Measurements from ENCODE around the gene ATXN3.
"Not testable (repeated sequence)": the region's sequence is repeated elsewhere in the genome, so short reads cannot be mapped to it uniquely, and the experiment has no call there.

ATXN3 gene

GRCh38 chr14:92074555-92074954 lies 31.8 kb downstream of the ATXN3 start:
- no peak for DNase-seq (ENCODE audit: low read depth, low spot score)

GRCh38 chr14:92058006-92058917 lies 48.1 kb downstream of the ATXN3 start:
- no peak for DNase-seq (ENCODE audit: low read depth, low spot score)

GRCh38 chr14:92049781-92050180 lies 56.6 kb downstream of the ATXN3 start:
- DNase-seq (ENCODE audit: low read depth, low spot score) = no peak

GRCh38 chr14:92049221-92049620 lies 57.2 kb downstream of the ATXN3 start:
- not testable (repeated sequence) for DNase-seq (ENCODE audit: low read depth, low spot score)

GRCh38 chr14:92045904-92046303 lies 60.5 kb downstream of the ATXN3 start:
- not testable (repeated sequence) for DNase-seq (ENCODE audit: low read depth, low spot score)

GRCh38 chr14:92041766-92042165 lies 64.6 kb downstream of the ATXN3 start:
- not testable (repeated sequence) for DNase-seq (ENCODE audit: low read depth, low spot score)

- no peak for DNase-seq (ENCODE audit: low read depth, low spot score)
Measured at GRCh38 chr14:92041203-92041602, 65.2 kb downstream of the ATXN3 start.

- DNase-seq (ENCODE audit: low read depth, low spot score) = peak; percentile 46
Measured at GRCh38 chr14:92040431-92041051, 65.8 kb downstream of the ATXN3 start.

- DNase-seq (ENCODE audit: low read depth, low spot score) = peak; percentile 98
Measured at GRCh38 chr14:92039719-92040430, 66.5 kb downstream of the ATXN3 start, which contains the start of gene TRIP11. TRIP11 (minus strand) TSS chr14:92040059; CDS start chr14:92039685, 374 bp downstream.

GRCh38 chr14:92039063-92039718 lies 67.2 kb downstream of the ATXN3 start:
- peak; percentile 89 for DNase-seq (ENCODE audit: low read depth, low spot score)

- DNase-seq (ENCODE audit: low read depth, low spot score) = peak; percentile 9
Measured at GRCh38 chr14:92037989-92038388, 68.4 kb downstream of the ATXN3 start.

GRCh38 chr14:92035890-92036289 lies 70.5 kb downstream of the ATXN3 start:
- DNase-seq (ENCODE audit: low read depth, low spot score) = no peak

- no peak for DNase-seq (ENCODE audit: low read depth, low spot score)
Measured at GRCh38 chr14:92033906-92034687, 72.3 kb downstream of the ATXN3 start.

- DNase-seq (ENCODE audit: low read depth, low spot score) = no peak
Measured at GRCh38 chr14:92033433-92033832, 72.9 kb downstream of the ATXN3 start.

GRCh38 chr14:92026548-92027190 lies 79.7 kb downstream of the ATXN3 start:
- DNase-seq (ENCODE audit: low read depth, low spot score) = peak; percentile 13

GRCh38 chr14:92022036-92022435 lies 84.3 kb downstream of the ATXN3 start:
- no peak for DNase-seq (ENCODE audit: low read depth, low spot score)

- DNase-seq (ENCODE audit: low read depth, low spot score) = no peak
Measured at GRCh38 chr14:92021523-92021922, 84.9 kb downstream of the ATXN3 start.

- no peak for DNase-seq (ENCODE audit: low read depth, low spot score)
Measured at GRCh38 chr14:92014040-92014439, 92.3 kb downstream of the ATXN3 start.

- no peak for DNase-seq (ENCODE audit: low read depth, low spot score)
Measured at GRCh38 chr14:92012121-92012748, 94.1 kb downstream of the ATXN3 start.

GRCh38 chr14:92010644-92011043 lies 95.7 kb downstream of the ATXN3 start:
- DNase-seq (ENCODE audit: low read depth, low spot score) = no peak

Measured in astrocyte of the hippocampus (primary cell).